ENCODE results near the gene FXR2.

GRCh38 chr17:7644775-7645174 lies 30.1 kb upstream of the FXR2 start:
- no peak for TF ChIP-seq POLR2AphosphoS5 (IDR thresholded peaks at IDR 0.05; ENCODE audit: low read depth, low read length)
- TF ChIP-seq REST (IDR thresholded peaks at IDR 0.05; ENCODE audit: insufficient read depth in 1 of 2, low read depth in 2 of 2, low read length in 2 of 2) = no peak
- no peak for TF ChIP-seq SIN3A (IDR thresholded peaks at IDR 0.05; ENCODE audit: borderline replicate concordance, insufficient read depth, low read length)
- no peak for TF ChIP-seq TAF1 (IDR thresholded peaks at IDR 0.05; ENCODE audit: borderline replicate concordance, insufficient read depth, low read length)
